Activated naive CD4-positive, alpha-beta T cell treated with anti-CD3 and anti-CD28 coated beads, Interleukin-2, amount 50 U/mL, for 24 hours (primary cell): ENCODE data around the gene ZNF480.
"Not testable (repeated sequence)": the region's sequence is repeated elsewhere in the genome, so short reads cannot be mapped to it uniquely, and the experiment has no call there.

Source experiments
- H3K27ac Mint-ChIP-seq: one replicate; pipeline ENCODE4 v1.8.0; 2021; ENCODE audit warnings: mild to moderate bottlenecking, mixed read lengths
- H3K27me3 Mint-ChIP-seq: one replicate; pipeline ENCODE4 v1.8.0; 2021; ENCODE audit warnings: mixed read lengths
- H3K36me3 Mint-ChIP-seq: one replicate; pipeline ENCODE4 v1.8.0; 2021; ENCODE audit warnings: mixed read lengths
- H3K4me1 Mint-ChIP-seq: one replicate; pipeline ENCODE4 v1.8.0; 2021; ENCODE audit warnings: mixed read lengths
- H3K4me3 Mint-ChIP-seq: one replicate; pipeline ENCODE4 v1.8.0; 2021; ENCODE audit warnings: mild to moderate bottlenecking, mixed read lengths
- H3K9me3 Mint-ChIP-seq: one replicate; pipeline ENCODE4 v1.8.0; 2021; ENCODE audit warnings: mixed read lengths

Gene ZNF480

DNA sequence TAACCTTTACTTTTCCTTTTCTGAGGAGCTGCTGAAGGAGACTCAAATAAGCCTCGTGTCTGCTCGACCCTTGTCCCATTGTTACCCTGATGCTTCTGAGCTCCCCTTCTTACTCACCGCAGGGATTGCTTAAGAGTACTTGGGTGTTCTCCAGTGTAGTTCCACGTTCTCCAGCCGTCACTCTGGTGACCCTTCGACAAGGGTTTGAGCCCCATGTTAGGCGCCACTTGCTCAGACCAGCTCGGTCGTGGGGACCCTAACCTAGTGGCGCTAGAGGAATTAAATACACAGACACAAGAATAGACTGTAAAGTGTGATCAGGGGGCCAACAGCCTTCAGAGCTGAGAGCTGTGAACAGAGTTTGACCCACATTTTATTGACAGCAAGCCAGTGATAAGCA lies 10.3 kb downstream of the ZNF480 start:
- Mint-ChIP-seq H3K36me3 (peaks cover 63% of the 10 kb centered on the region), H3K4me1 (no peaks in the 10 kb centered on the region), H3K4me3 (no peak overlapping the region), H3K27ac (no peak overlapping the region), H3K27me3 (no peaks in the 10 kb centered on the region), H3K9me3 (peaks cover 6% of the 10 kb centered on the region)

DNA sequence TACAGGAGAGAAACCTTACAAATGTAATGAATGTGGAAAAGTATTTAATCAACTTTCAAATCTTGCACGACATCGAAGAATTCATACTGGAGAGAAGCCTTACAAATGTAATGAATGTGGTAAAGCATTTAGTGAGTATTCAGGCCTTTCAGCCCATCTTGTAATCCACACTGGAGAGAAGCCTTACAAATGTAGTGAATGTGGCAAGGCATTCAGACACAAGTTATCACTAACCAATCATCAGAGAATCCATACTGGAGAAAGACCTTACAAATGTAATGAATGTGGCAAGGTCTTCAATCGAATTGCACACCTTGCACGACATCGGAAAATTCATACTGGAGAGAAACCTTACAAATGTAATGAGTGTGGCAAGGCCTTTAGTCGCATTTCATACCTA lies 25.5 kb downstream of the ZNF480 start:
- Mint-ChIP-seq H3K27ac (no peak overlapping the region), H3K4me3 (no peak overlapping the region), H3K27me3 (no peaks in the 10 kb centered on the region), H3K9me3 (peaks cover 16% of the 10 kb centered on the region), H3K36me3 (peaks cover 60% of the 10 kb centered on the region), H3K4me1 (no peaks in the 10 kb centered on the region)

- Mint-ChIP-seq H3K4me3 (no peak overlapping the region), H3K9me3 (peaks cover 2% of the 10 kb centered on the region), H3K36me3 (peaks cover 23% of the 10 kb centered on the region), H3K27me3 (no peaks in the 10 kb centered on the region), H3K4me1 (peaks cover 8% of the 10 kb centered on the region), H3K27ac (no peak overlapping the region)
These were observed 34.8 kb downstream of the ZNF480 start for GRCh38 chr19:52331757-52332156.

DNA sequence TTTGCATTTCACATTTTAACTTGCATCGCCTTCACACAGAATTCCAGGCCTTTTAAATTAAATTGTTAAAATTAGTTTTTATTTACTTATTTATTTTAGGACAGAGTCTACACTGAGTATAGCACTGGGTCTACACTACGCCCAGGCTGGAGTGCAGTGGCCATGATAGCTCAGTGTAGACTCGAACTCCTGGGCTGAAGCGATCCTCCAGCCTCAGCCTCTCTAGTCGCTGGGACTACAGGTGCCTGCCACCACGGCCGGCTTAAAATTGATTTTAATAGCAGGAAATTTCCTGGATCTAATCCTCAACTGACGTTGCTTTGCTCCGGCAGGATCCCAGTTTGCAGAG lies 38.8 kb downstream of the ZNF480 start:
- Mint-ChIP-seq H3K36me3 (peaks cover 30% of the 10 kb centered on the region), H3K27ac (peak overlapping the region; percentile 94), H3K9me3 (peaks cover 9% of the 10 kb centered on the region), H3K27me3 (no peaks in the 10 kb centered on the region), H3K4me3 (peak overlapping the region; percentile 95), H3K4me1 (peaks cover 19% of the 10 kb centered on the region)

DNA sequence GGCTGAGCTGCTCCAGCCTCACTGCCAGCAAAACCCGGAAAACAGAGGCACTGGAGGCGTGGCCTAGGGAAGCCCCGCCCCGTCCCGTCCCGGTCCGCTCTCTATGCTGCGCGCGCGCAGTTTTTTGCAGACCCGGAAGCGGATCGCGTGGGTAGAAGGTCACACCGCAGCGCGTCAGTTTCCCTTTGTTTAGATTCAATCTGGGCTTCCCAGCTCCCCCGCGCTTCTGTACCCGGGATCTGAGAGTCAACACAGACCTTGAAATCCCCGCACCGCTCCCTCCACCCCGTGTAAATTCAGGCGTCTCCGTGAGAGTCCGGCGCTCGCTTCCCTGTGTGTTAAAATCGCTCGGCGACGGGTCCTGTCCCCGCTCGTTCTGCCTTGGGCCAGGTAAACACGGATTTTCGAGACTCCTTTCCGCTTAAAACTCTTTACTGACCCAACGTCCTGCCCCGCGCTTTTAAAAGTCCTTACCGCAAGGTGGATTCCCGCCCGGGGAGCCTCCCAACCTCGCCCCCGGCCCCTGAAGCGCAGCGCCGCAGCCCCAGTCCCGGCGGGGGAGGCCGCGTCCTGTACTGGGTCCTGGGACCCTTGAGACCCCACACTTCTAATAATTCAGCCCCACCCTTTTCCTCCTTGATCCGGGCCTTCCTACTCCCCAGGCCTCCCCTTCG lies 39.3 kb downstream of the ZNF480 start, which contains the start of gene ZNF610:
TSS of gene ZNF610 (plus strand) at position 127 of the 674 bp plus-strand sequence. CDS start 12,930 bp downstream, outside the sequence.
- H3K9me3 Mint-ChIP-seq = peaks cover 9% of the 10 kb centered on the region
- H3K27ac Mint-ChIP-seq = peak within 1 kb of the TSS; percentile 96

GRCh38 chr19:52336791-52337381 lies 39.9 kb downstream of the ZNF480 start:
- peak overlapping the region; percentile 95 for H3K4me3 Mint-ChIP-seq
- no peaks in the 10 kb centered on the region for H3K27me3 Mint-ChIP-seq
- H3K4me1 Mint-ChIP-seq = peaks cover 19% of the 10 kb centered on the region
- peaks cover 28% of the 10 kb centered on the region for H3K36me3 Mint-ChIP-seq
- H3K27ac Mint-ChIP-seq = peak overlapping the region; percentile 96
- H3K9me3 Mint-ChIP-seq = peaks cover 9% of the 10 kb centered on the region

More for the DNA sequence above, 39.3 kb downstream of the ZNF480 start, which contains the start of gene ZNF610:
- Mint-ChIP-seq H3K4me3 (peak within 1 kb of the TSS; percentile 95), H3K4me1 (peaks cover 19% of the 10 kb centered on the region), H3K27me3 (no peaks in the 10 kb centered on the region), H3K36me3 (peaks cover 31% of the 10 kb centered on the region)

- not testable (repeated sequence) for H3K27ac Mint-ChIP-seq, H3K9me3 Mint-ChIP-seq, H3K27me3 Mint-ChIP-seq, H3K4me3 Mint-ChIP-seq
- Mint-ChIP-seq H3K36me3 (peaks cover 18% of the 10 kb centered on the region), H3K4me1 (peaks cover 19% of the 10 kb centered on the region)
These were observed 42.1 kb downstream of the ZNF480 start for GRCh38 chr19:52339022-52339421.

DNA sequence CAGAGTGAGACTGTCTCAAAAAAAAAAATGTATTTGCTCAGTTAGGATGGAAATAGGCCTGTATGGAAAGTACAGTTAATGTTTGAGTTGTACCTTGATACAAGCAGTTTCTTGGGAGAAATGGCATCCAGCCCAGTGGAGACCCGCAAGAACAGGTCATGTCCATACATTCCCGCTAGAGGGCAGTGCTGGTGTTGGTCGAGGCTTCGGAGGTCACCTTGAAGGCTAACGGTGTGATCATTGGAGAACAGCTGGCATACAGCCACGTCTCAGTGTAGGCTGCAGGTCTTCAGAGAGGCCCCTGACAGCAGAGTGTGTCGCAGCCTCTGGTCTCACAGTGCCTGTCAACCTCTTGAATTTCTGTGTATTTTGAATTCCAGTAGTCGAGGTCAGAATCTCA lies 46.6 kb downstream of the ZNF480 start:
- Mint-ChIP-seq H3K4me3 (no peak overlapping the region), H3K27me3 (no peaks in the 10 kb centered on the region), H3K27ac (no peak overlapping the region), H3K36me3 (peaks cover 12% of the 10 kb centered on the region), H3K9me3 (no peaks in the 10 kb centered on the region), H3K4me1 (no peaks in the 10 kb centered on the region)

GRCh38 chr19:52345162-52345561 lies 48.2 kb downstream of the ZNF480 start:
- H3K4me1 Mint-ChIP-seq = no peaks in the 10 kb centered on the region
- H3K27me3 Mint-ChIP-seq = no peaks in the 10 kb centered on the region
- H3K27ac Mint-ChIP-seq = no peak overlapping the region
- H3K4me3 Mint-ChIP-seq = no peak overlapping the region
- peaks cover 23% of the 10 kb centered on the region for H3K36me3 Mint-ChIP-seq
- peaks cover 7% of the 10 kb centered on the region for H3K9me3 Mint-ChIP-seq

DNA sequence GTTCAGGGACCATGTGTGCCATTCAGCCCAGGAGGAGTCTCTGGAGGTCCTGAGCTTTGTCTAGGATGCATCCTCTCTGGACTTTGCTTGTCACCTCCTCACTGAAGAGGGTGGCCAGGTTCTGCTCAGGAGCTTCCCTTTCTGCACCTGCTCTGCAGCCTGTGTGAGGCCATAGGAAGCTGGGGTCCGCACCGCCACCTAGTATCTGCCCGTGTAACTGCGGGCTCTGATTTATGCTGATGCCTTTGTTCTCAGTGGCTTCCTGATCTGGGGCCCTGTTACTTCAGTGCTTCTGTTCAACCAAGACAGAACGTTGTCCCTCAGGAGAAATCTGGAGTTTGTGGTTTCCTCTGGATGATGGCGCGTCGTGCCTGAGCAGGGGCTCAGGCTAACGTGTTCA lies 54.5 kb downstream of the ZNF480 start:
- Mint-ChIP-seq H3K36me3 (peaks cover 56% of the 10 kb centered on the region), H3K4me3 (no peak overlapping the region), H3K27me3 (no peaks in the 10 kb centered on the region), H3K4me1 (no peaks in the 10 kb centered on the region), H3K27ac (no peak overlapping the region), H3K9me3 (peaks cover 25% of the 10 kb centered on the region)

- no peak overlapping the region for H3K27ac Mint-ChIP-seq
- H3K27me3 Mint-ChIP-seq = no peaks in the 10 kb centered on the region
- H3K9me3 Mint-ChIP-seq = peaks cover 30% of the 10 kb centered on the region
- H3K4me1 Mint-ChIP-seq = peaks cover 11% of the 10 kb centered on the region
- peaks cover 42% of the 10 kb centered on the region for H3K36me3 Mint-ChIP-seq
- H3K4me3 Mint-ChIP-seq = no peak overlapping the region
These were observed 69.5 kb downstream of the ZNF480 start for GRCh38 chr19:52366414-52366824.

- Mint-ChIP-seq H3K27ac (peak within 1 kb of the TSS; percentile 95), H3K4me3 (peak within 1 kb of the TSS; percentile 94), H3K4me1 (peaks cover 11% of the 10 kb centered on the region), H3K9me3 (peaks cover 28% of the 10 kb centered on the region), H3K36me3 (peaks cover 50% of the 10 kb centered on the region), H3K27me3 (no peaks in the 10 kb centered on the region)
These were observed 72.8 kb downstream of the ZNF480 start, which contains the start of gene ZNF880 for GRCh38 chr19:52369559-52370340. ZNF880 (plus strand) TSS chr19:52369923; CDS start chr19:52369966, 43 bp downstream.

DNA sequence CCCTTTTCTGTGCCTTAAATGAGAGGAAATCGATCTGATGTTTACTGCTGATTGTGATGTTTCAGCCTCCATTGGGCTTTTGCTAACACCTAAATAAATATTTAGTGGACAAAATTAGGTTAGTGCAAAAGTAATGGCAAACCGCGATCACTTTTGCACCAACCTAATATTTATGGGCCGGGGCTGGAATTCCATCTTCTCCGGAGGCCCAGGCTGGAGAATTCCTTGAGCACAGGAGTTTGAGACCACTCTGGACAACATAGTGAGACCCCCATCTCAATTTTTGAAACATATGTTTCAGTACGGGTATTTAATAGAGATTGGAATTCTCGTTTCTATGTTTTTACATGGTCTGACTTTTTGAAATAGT lies 73.4 kb downstream of the ZNF480 start:
- H3K4me1 Mint-ChIP-seq = peaks cover 11% of the 10 kb centered on the region
- H3K36me3 Mint-ChIP-seq = peaks cover 54% of the 10 kb centered on the region
- H3K27me3 Mint-ChIP-seq = no peaks in the 10 kb centered on the region
- peak overlapping the region; percentile 95 for H3K27ac Mint-ChIP-seq
- H3K4me3 Mint-ChIP-seq = peak overlapping the region; percentile 94
- peaks cover 27% of the 10 kb centered on the region for H3K9me3 Mint-ChIP-seq
